GM21619 (cell line): ENCODE measurements around the gene SP1.
"Not testable (repeated sequence)": the region's sequence is repeated elsewhere in the genome, so short reads cannot be mapped to it uniquely, and the experiment has no call there.

Source experiments
- ATAC-seq: cut with Tn5 transposase; IDR thresholded peaks from one replicate; pipeline ENCODE4 v1.9.1; 2021; ENCODE audit not compliant: unreplicated experiment

The SP1 gene

DNA sequence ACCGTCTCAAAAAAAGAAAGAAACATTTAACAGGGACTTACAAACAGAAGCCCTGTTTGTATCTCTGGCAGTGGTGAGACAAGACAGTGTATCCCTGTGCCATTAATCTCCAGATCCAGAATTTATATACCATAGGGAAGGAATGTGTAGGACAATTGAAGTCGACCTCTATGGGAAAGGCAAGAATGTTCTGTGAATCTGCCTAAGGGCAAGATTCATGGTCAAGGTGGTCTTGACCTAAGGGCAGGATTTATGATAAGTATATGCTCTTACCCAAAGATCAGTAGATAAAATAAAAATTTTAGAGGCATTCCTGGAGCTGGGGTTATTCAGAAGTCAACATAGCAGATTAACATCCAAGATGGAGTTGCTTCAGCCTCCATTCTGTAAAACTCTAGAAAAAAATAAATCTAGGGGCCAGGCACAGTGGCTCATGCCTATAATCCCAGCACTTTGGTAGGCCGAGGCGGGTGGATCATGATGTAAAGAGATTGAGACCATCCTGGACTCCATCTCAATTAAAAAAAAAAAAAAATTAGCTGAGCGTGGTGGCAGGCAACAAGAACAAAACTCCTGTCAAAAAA, 21.0 kb upstream of the SP1 start:
- ATAC-seq: no peak

DNA sequence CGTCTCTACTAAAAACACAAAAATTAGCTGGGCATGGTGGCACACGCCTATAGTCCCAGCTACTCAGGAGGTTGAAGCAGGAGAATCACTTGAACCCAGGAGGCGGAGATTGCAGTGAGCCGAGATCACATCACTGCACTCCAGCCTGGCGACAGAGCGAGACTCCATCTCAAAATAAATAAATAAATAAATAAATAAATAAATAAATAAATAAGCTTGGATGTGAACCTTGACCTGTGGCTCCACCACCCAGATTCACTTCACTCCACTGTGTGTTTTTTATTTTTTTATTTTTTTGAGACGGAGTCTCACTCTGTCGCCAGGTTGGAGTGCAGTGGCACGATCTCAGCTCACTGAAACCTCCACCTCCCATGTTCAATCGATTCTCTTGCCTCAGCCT, 18.3 kb upstream of the SP1 start:
- not testable (repeated sequence) for ATAC-seq

DNA sequence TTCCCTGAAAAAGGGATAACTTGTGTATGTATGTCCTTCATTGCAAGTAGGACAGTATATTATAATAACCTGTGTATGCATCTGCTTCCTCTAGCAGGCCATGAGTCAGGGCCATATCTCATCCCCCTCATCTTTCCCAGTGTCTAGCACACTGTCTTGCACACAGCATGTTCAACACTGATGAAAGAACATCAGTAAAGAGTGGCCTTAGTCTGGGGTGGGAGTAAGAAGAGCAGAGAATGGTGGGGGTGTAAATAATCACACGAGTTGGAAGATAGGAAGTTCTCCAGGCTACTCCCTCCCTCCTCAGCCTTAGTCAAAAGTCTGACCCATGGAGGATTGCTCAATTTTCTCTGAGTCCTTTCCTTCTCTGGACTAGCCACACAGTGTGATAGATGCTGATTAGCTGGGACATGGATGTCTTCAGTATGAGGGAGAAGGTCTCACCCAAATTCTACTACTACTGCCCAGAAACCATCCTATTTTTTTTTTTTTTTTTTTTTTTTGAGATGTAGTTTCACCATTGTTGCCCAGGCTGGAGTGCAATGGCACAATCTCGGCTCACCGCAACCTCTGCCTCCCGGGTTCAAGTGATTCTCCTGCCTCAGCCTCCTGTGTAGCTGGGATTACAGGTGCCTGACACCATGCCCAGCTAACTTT, 14.6 kb upstream of the SP1 start:
- no peak for ATAC-seq

DNA sequence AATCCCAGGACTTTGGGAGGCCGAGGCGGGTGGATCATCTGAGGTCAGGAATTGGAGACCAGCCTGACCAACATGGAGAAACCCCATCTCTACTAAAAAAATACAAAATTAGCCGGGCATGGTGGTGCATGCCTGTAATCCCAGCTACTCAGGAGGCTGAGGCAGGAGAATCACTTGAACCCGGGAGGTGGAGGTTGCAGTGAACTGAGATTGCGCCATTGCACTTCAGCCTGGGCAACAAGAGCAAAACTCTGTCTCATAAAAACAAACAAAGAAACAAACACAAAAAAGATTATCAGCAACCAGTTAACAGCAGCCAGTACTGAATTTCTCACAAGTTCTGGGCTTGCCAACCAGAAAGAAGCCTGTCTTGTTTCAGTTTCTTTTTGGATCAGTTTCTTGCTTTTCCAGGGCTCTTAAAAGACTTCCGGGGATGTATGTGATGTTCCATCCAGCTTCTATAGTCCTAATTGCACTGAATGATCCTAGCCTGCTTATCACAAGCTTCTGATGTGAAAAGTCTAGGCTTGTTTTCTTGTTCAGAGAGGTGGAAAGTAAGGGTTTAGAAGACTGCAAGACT, 6.3 kb upstream of the SP1 start:
- ATAC-seq: not testable (repeated sequence)

DNA sequence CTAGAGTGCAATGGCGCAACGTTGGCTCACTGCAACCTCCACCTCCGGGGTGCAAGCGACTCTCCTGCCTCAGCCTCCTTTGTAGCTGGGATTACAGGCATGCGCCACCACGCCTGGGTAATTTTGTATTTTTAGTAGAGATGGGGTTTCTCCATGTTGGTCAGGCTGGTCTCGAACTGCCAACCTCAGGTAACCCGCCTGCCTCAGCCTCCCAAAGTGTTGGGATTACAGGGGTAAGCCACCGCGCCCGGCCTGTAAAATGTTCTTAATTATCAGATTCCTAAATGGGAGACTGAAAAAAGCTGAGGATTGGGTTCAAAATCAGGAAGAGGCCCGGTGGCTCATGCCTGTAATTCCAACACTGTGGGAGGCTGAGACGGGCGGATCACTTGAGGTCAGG, 5.7 kb upstream of the SP1 start:
- ATAC-seq: not testable (repeated sequence)

DNA sequence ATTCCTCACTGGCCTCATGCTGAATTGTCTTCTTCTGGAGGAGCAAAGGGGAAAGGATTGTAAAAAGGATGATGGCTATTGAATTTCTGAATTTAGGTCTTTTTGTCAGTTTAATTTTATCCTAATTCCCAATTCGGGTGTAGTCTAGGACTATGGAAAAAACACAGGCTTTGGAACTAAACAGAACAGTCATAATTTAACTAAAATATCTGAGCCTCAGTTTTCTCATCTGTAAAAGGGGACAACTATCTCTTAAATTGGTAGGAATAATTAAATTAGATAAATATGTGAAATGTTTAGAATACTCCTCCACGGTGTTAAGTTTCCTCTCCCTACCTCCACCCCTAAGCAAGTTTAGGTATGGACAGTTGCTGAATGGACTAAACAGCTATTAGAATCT, 3.2 kb upstream of the SP1 start:
- ATAC-seq: no peak

DNA sequence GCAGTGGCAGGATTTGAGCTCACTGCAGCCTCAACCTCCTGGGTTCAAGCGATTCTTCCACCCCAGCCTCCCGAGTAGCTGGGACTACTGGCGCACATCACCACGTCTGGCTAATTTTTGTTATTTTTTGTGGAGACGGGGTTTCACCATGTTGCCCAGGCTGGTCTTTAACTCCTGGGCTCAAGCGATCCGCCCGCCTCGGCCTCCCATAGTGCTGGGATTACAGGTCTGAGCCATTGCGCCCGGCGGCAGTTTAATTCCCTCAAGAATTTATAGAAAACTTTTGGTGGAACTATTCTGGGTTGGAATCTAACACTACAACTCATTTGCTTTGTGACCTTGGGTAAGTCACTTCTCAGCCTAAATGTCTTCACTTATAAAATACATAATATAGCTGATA, 1.8 kb upstream of the SP1 start:
- ATAC-seq: no peak

DNA sequence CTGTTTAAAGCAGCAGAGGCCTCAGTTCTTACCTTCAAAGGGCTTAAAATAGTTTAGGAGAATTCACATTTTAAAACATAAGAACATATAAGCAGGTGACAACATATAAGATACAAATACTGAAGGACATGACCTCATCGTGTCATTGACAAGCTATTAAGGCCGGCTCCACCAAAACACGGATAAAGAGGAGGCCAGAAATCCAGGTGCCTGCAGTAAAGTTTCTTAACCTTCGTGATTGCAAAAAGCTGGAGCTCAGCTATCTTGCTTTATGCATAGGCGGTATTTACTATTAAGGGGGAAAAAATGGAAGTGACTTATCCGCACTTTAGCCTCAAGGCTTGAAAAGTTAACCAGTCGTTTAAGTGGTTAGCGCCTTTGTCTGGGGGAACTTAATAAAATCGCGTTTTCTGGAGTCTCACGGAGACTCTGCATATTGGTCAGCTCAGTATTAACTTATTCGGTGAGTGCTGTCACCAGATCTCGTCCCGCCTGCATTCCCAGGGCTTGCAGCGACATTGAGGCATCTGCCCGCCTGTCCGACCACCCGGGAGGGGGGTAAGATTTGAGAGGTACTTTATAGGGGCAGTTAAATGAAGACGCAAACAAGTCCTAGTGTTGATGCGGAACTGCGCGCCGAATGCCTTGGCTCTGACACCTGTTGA, 1.1 kb upstream of the SP1 start:
- no peak for ATAC-seq

DNA sequence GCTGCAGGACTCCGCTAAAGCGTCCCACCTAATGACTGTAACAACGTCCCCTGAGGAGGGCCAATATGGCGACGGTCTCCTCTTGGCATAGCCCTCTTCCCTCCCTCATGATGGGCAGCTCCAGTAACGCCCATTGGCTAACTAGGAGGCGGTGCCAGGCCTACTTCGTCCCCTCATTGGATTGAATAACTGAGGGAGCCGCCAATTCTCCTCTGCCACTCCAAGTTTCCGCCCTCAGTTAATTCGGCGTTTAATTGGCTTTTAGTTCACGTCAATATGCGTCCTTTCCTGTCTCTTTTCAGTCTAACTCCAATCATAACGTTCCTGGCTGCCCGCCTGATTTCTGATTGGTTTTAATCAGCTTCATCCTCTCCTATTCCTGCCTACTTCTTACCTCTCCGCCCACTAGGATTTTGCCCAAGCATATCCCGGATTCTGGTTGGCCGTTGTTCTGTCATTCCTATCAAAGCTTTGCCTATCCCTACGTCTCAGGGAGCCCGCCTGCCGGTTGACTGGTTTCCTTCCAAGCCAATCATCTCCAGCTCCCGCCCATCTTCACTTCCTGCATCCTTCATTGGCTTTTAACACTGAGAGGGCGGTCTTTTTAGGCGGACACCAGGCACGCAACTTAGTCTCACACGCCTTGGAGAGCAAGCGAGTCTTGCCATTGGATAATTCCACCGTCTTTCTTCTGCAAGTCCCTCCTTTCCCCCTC, 430 bp upstream of the SP1 start:
- ATAC-seq: peak; percentile 65

DNA sequence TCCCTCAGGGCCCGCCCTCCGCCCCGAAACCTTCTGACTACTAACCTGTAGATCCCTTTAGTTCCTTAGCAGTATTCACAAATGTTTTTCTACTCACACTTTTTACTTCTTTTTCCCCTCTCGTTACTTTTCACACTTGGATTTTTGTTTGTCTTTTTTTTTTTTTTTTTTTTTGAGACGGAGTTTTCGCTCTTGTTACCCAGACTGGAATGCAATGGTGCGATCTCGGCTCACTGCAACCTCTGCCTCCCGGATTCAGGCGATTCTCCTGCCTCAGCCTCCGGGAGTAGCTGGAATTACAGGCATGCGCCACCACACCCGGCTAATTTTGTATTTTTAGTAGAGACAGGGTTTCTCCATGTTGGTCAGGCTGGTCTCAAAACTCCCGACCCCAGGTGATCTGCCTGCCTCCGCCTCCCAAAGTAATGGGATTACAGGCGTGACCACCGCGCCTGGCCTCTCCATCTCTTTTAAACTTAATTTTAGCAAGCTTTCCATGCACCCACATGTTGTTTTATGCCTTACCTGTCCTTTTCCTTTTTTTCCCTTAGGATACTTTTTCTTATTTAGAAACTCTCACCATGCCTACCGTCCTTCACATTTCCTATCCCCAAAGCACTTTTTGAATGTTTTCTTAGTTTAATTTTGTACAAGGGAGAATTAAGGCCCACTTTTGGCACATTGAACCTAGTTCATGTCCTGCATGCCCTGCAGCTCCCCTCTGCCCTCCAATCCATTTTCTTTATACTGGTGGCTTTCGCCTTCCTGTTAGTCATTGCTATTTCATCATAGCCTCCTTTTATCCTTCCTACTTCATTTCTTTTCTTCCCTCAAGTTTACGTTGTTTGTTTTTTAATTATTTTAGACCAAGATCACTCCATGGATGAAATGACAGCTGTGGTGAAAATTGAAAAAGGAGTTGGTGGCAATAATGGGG, 1.1 kb downstream of the SP1 start:
- ATAC-seq: no peak

DNA sequence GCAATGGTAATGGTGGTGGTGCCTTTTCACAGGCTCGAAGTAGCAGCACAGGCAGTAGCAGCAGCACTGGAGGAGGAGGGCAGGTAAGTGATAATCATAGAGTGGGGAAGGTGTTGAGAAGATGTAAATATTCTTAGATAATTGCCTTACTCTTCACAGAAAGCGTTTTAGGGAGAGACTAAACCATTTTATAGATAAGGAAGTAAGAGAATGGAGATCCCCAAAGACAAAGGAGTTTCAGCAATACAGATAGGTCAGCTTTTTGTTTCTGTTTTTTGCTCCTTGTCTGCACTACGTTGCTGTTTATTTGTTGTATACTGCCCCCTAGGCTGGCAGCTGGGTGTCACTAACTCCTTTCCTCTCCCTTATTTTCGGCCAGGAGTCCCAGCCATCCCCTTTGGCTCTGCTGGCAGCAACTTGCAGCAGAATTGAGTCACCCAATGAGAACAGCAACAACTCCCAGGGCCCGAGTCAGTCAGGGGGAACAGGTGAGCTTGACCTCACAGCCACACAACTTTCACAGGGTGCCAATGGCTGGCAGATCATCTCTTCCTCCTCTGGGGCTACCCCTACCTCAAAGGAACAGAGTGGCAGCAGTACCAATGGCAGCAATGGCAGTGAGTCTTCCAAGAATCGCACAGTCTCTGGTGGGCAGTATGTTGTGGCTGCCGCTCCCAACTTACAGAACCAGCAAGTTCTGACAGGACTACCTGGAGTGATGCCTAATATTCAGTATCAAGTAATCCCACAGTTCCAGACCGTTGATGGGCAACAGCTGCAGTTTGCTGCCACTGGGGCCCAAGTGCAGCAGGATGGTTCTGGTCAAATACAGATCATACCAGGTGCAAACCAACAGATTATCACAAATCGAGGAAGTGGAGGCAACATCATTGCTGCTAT, 2.0 kb downstream of the SP1 start:
- ATAC-seq: no peak

DNA sequence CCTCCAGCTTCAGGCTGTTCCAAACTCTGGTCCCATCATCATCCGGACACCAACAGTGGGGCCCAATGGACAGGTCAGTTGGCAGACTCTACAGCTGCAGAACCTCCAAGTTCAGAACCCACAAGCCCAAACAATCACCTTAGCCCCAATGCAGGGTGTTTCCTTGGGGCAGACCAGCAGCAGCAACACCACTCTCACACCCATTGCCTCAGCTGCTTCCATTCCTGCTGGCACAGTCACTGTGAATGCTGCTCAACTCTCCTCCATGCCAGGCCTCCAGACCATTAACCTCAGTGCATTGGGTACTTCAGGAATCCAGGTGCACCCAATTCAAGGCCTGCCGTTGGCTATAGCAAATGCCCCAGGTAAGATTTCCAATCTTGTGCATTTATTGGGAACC, 3.3 kb downstream of the SP1 start:
- no peak for ATAC-seq

DNA sequence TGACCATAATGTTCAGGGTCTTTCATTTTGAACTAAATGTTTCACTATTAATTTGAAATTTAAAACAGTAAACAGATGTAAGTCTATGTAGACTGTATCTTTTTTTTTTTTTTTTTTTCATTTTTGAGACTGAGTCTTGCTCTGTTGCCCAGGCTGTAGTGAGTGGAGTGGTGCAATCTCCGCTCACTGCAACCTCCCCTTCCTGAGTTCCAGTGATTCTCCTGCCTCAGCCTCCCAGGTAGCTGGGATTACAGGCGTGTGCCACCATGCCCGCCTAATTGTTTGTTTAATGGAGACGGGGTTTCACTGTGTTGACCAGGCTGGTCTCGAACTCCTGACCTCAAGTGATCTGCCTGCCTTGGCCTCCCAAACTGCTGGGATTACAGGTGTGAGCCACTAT, 6.4 kb downstream of the SP1 start:
- ATAC-seq: not testable (repeated sequence)

DNA sequence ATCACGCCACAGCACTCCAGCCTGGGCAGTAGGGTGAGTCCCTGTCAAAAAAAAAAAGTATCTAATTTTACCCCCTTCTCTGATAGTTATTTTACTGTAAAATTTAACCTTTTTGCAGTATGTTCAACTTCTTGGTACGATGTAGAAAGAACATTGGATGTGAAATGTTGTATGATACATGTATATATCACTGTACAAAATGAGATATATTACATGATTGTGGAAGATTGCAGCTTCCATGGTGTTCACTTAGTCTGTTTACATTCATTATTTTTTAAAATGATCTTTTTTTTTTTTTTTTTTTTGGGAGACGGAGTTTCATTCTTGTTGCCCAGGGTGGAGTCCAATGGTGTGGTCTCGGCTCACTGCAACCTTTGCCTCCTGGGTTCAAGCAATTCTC, 9.0 kb downstream of the SP1 start:
- no peak for ATAC-seq

DNA sequence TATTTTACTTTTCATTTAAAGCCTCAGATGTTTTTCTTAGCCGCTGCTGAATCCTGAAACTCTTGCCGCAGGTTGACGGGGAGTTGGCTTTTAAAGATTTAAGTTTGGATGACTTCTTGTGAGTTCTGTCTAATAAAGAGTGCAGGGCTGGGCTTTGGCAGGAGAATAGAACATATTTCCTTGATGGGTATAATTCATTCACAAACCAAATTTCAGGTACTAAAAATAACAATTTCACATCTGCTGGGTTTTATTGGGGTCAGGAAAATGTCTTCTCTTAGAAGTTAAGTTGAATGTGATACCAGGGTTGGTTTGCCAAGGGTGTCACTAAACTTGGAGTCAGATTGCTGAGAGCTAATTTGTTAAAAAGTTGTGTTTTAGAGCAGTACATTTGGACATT, 9.7 kb downstream of the SP1 start:
- ATAC-seq: no peak

DNA sequence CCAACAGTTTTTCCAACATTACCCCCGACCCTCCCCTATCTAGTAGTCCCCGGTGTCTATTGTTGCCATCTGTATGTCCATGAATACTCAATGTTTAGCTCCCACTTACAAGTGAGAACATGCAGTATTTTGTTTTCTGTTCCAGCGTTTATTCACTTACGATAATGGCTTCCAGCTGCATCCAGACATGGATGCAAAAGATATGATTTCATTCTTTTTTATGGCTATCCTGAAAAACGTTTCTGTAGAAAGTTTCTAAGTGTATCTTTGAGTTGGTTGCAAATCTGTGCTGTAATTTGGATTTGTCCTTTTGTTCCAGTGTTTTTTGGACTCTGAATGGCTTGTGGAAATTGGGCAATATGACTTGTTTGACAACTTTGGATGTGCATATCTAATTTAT, 11.7 kb downstream of the SP1 start:
- no peak for ATAC-seq

DNA sequence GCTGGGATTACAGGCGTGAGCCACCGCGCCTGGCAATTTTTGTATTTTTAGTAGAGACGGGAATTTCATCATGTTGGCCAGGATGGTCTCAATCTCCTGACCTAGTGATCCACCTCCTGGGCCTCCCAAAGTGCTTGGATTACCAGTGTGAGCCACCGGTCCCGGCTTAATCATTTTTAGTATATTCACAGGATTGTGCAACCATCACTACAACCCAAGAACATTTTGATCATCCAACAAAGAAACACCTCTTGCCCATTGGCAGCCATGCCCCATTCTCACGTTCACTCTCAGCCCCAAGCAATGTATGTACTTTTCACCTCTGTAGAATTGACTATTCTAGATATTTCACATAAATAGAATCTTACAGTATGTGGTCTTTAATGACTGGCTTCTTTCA, 19.9 kb downstream of the SP1 start:
- no peak for ATAC-seq

DNA sequence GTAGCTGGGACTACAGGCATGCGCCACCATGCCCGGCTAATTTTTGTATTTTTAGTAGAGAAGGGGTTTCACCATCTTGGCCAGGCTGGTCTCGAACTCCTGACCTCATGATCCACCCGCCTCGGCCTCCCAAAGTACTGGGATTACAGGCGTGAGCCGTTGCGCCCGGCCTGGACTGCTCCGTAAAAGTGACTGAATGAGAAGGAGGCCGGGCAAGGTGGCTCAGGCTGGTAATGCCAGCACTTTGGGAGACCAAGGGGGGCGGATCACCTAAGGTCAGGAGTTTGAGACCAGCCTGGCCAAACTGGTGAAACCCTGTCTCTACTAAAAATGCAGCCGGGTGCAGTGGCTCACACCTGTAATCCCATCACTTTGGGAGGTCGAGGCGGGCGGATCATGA, 22.4 kb downstream of the SP1 start:
- ATAC-seq: not testable (repeated sequence)

DNA sequence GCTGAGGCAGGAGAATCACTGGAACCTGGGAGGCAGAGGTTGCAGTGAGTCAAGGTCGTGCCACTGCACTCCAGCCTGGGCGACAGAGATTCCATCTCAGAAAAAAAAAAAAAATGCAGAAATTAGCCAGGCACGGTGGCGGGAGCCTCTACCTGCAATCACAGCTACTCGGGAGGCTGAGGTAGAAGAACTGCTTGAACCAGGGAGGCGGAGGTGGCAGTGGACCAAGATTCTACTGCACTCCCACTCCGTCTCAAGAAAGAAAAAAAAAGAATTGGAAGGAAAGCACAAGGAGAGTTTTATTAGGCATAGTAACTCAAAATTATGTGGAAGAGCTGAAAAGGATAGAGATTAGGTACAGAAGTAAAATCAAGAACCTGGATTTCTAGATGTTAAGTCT, 22.9 kb downstream of the SP1 start:
- no peak for ATAC-seq

DNA sequence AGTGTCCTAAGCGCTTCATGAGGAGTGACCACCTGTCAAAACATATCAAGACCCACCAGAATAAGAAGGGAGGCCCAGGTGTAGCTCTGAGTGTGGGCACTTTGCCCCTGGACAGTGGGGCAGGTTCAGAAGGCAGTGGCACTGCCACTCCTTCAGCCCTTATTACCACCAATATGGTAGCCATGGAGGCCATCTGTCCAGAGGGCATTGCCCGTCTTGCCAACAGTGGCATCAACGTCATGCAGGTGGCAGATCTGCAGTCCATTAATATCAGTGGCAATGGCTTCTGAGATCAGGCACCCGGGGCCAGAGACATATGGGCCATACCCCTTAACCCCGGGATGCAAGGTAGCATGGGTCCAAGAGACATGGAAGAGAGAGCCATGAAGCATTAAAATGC, 31.0 kb downstream of the SP1 start:
- ATAC-seq: no peak
